ES-I3 (cell line): ENCODE data around the gene ZHX3.

Experiments
- H3K36me3 ChIP-seq: 2 replicates; pipeline ENCODE4 v1.6.1; 2013; ENCODE audit warnings: mild to moderate bottlenecking, low read length, control low read depth, moderate library complexity; ENCODE audit not compliant: insufficient read depth
- H3K4me1 ChIP-seq: 2 replicates; pipeline ENCODE4 v1.6.1; 2013; ENCODE audit warnings: mild to moderate bottlenecking, control low read depth, low read length; ENCODE audit not compliant: insufficient read depth
- H3K9ac ChIP-seq: 2 replicates; pipeline ENCODE4 v1.6.1; 2013; ENCODE audit warnings: low read depth, mild to moderate bottlenecking, low read length, moderate library complexity
- H3K9me3 ChIP-seq: 2 replicates; pipeline ENCODE4 v1.6.1; 2013; ENCODE audit warnings: mild to moderate bottlenecking, low read length, moderate library complexity; ENCODE audit not compliant: control insufficient read depth, insufficient read depth

ZHX3 gene

GRCh38 chr20:41274152-41274551 lies 43.4 kb downstream of the ZHX3 start:
- H3K4me1 ChIP-seq, result no peaks in the 10 kb centered on the region
- no peaks in the 10 kb centered on the region for H3K36me3 ChIP-seq
- H3K9ac ChIP-seq, result no peak overlapping the region
- H3K9me3 ChIP-seq, result no peaks in the 10 kb centered on the region

GRCh38 chr20:41273445-41273844 lies 44.1 kb downstream of the ZHX3 start:
- Histone ChIP-seq H3K36me3 (no peaks in the 10 kb centered on the region), H3K9ac (no peak overlapping the region), H3K9me3 (no peaks in the 10 kb centered on the region), H3K4me1 (no peaks in the 10 kb centered on the region)

- Histone ChIP-seq H3K9ac (no peak overlapping the region), H3K9me3 (no peaks in the 10 kb centered on the region), H3K36me3 (no peaks in the 10 kb centered on the region), H3K4me1 (no peaks in the 10 kb centered on the region)
These were observed 45.2 kb downstream of the ZHX3 start for GRCh38 chr20:41272339-41272738.

GRCh38 chr20:41268917-41269652 lies 48.4 kb downstream of the ZHX3 start:
- Histone ChIP-seq H3K36me3 (no peaks in the 10 kb centered on the region), H3K9ac (no peak overlapping the region), H3K9me3 (no peaks in the 10 kb centered on the region), H3K4me1 (no peaks in the 10 kb centered on the region)

GRCh38 chr20:41268402-41268801 lies 49.1 kb downstream of the ZHX3 start:
- H3K4me1 ChIP-seq, result no peaks in the 10 kb centered on the region
- no peak overlapping the region for H3K9ac ChIP-seq
- H3K9me3 ChIP-seq, result no peaks in the 10 kb centered on the region
- no peaks in the 10 kb centered on the region for H3K36me3 ChIP-seq

- no peak overlapping the region for H3K9ac ChIP-seq
- no peaks in the 10 kb centered on the region for H3K4me1 ChIP-seq
- H3K36me3 ChIP-seq, result no peaks in the 10 kb centered on the region
- H3K9me3 ChIP-seq, result no peaks in the 10 kb centered on the region
These were observed 51.6 kb downstream of the ZHX3 start for GRCh38 chr20:41265938-41266337.

- Histone ChIP-seq H3K9ac (no peak overlapping the region), H3K4me1 (no peaks in the 10 kb centered on the region), H3K9me3 (no peaks in the 10 kb centered on the region), H3K36me3 (no peaks in the 10 kb centered on the region)
These were observed 52.7 kb downstream of the ZHX3 start for GRCh38 chr20:41264819-41265218.

GRCh38 chr20:41261790-41262717 lies 55.5 kb downstream of the ZHX3 start:
- Histone ChIP-seq H3K9me3 (no peaks in the 10 kb centered on the region), H3K9ac (no peak overlapping the region), H3K4me1 (no peaks in the 10 kb centered on the region), H3K36me3 (no peaks in the 10 kb centered on the region)

- Histone ChIP-seq H3K4me1 (no peaks in the 10 kb centered on the region), H3K9ac (no peak overlapping the region), H3K36me3 (no peaks in the 10 kb centered on the region), H3K9me3 (no peaks in the 10 kb centered on the region)
These were observed 56.3 kb downstream of the ZHX3 start for GRCh38 chr20:41261260-41261659.

- no peaks in the 10 kb centered on the region for H3K4me1 ChIP-seq
- H3K9me3 ChIP-seq, result no peaks in the 10 kb centered on the region
- H3K36me3 ChIP-seq, result no peaks in the 10 kb centered on the region
- no peak overlapping the region for H3K9ac ChIP-seq
These were observed 56.8 kb downstream of the ZHX3 start for GRCh38 chr20:41260734-41261220.

- no peaks in the 10 kb centered on the region for H3K9me3 ChIP-seq
- H3K4me1 ChIP-seq, result no peaks in the 10 kb centered on the region
- no peak overlapping the region for H3K9ac ChIP-seq
- no peaks in the 10 kb centered on the region for H3K36me3 ChIP-seq
These were observed 58.2 kb downstream of the ZHX3 start for GRCh38 chr20:41259309-41259708.

GRCh38 chr20:41258474-41258873 lies 59.1 kb downstream of the ZHX3 start:
- Histone ChIP-seq H3K9ac (no peak overlapping the region), H3K36me3 (no peaks in the 10 kb centered on the region), H3K4me1 (no peaks in the 10 kb centered on the region), H3K9me3 (no peaks in the 10 kb centered on the region)

- Histone ChIP-seq H3K9ac (no peak overlapping the region), H3K9me3 (no peaks in the 10 kb centered on the region), H3K36me3 (no peaks in the 10 kb centered on the region), H3K4me1 (no peaks in the 10 kb centered on the region)
These were observed 61.0 kb downstream of the ZHX3 start for GRCh38 chr20:41256516-41256915.

GRCh38 chr20:41255655-41256054 lies 61.9 kb downstream of the ZHX3 start:
- Histone ChIP-seq H3K36me3 (no peaks in the 10 kb centered on the region), H3K9ac (no peak overlapping the region), H3K4me1 (no peaks in the 10 kb centered on the region), H3K9me3 (no peaks in the 10 kb centered on the region)
